Measurements from ENCODE around the gene GPR35. TPM values are rescaled to one million over a fixed set of nuclear protein-coding genes. Genes with fewer than 3 reads are reported as not detected.

GPR35 gene
- total RNA-seq, 2 experiments from 2014 or later, result 3.6 to 4.1 TPM

DNA sequence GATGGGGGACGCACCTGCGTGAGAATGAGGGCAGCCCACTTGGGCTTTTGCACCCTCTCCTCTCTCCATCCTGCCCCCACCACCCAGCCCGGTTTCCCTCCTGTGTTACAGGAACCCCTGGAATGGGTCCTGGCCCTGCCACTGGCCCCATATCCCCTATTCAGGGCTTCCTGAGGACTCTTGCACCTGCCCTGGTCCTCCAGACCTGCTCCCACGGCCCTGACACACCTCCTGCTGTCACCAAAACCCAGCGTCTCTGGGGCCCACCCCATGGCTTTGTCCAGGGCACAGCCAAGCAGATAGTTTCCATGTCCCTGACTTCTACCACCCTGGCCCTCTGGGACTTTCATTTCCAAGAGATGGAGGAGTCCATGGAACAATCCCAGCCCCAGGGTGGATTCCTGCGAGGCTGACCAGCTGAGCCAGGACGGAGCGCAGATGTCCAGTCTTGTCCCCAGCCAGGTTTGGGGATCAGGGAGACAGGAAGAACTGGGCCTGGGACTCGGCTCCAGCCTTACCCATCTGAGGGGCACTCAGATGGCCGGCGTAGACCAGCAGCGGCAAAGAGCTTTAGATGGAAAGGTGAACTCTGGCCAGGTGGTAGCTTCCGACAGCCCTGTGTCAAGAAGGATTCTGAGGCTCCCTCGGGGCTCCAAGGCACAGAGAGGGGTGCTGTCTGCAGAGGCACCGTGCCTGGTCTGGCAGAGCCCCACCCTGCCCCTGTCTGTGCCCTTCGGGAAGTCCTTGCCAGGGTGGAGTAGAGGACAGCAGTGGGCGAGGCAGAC is 12.0 kb downstream of the GPR35 start:
- H3K9me3 Mint-ChIP-seq (ENCODE audit: low read depth), result peaks cover 14% of the 10 kb centered on the region
- intact Hi-C loops (cut with DNase I, micrococcal nuclease), result no loop called here
- peaks cover 2% of the 10 kb centered on the region for H3K36me3 Mint-ChIP-seq (ENCODE audit: low read depth)
- no peak overlapping the region for H3K27ac Mint-ChIP-seq
- H3K27me3 Mint-ChIP-seq, result no peaks in the 10 kb centered on the region
- no peaks in the 10 kb centered on the region for H3K4me1 Mint-ChIP-seq
- H3K4me3 Mint-ChIP-seq, result no peak overlapping the region
- ATAC-seq (no peak), DNase-seq (no peak)
- ChIA-PET CTCF (no interaction called here), POLR2A (no interaction called here)

DNA sequence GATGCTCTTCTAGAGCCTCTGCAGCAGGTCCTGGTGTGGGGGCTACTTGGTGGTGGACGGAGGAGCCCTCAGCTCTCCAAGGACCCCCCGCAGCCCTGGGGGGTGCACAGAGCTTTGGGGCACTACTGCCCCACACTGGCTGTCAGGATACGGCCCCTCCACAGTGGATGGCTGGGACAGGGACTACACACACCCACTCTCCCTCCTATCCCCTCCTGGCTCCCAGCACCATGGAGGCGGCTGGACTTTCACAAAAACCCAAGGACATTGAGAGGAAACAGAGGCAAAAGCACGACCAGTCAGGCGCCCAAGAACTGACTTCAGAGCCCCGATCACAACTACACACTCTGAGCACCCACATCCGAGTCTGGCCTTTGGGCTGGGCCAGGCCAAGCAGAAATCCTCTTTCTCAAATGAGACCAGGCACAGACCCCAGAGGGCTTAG is 12.6 kb downstream of the GPR35 start:
- no peak for DNase-seq

DNA sequence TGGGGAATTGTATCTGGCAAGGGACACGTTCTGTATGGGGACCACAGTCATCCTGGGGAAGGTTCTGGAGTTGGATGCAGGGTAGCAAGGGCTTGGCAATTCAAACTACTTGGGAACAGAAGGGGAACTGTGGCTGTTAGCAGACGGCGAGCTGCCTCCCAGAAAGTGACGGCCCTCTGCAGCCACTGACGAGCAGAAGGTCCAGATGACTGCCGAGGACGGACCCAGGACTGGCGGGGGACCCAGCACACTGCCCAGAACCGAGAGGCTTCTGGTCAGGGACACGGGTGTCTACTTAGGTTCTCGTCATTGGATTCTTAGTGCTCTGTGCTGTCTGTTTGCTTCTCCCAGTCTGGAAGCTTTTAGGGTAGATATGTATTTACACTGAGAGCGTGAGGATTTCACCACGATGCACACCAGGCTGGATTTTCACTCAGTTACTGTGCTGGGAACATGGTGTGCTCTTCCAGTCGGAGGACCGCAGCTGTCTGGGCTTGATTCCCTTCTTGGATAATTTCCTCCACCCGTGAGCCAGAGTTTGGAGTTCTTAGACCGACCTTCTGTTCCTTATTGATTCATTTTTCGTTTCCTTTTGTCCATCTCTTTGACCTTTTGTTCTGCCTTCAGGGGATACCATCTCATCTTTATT is 13.4 kb downstream of the GPR35 start:
- DNase-seq, result no peak
- Mint-ChIP-seq H3K4me3 (no peak overlapping the region), H3K27me3 (no peaks in the 10 kb centered on the region), H3K9me3 (ENCODE audit: low read depth) (peaks cover 5% of the 10 kb centered on the region), H3K36me3 (ENCODE audit: low read depth) (peaks cover 2% of the 10 kb centered on the region), H3K4me1 (no peaks in the 10 kb centered on the region), H3K27ac (no peak overlapping the region)
- ChIA-PET POLR2A (no interaction called here), CTCF (interaction anchor here (0.5 to 0.6 kb wide), 2 partner anchors 64 to 760 kb away, joined by 3 to 4 read pairs; no protein-coding TSS in a partner anchor)
- intact Hi-C loops (cut with DNase I, micrococcal nuclease), result no loop called here
- no peak for ATAC-seq

More for the DNA sequence above, 12.6 kb downstream of the GPR35 start:
- no peak overlapping the region for H3K4me3 Mint-ChIP-seq
- CTCF ChIA-PET, result interaction anchor here (0.5 kb wide), 1 partner anchor 65 kb away, joined by 4 read pairs; no protein-coding TSS in a partner anchor
- H3K9me3 Mint-ChIP-seq (ENCODE audit: low read depth), result peaks cover 12% of the 10 kb centered on the region
- no peaks in the 10 kb centered on the region for H3K27me3 Mint-ChIP-seq
- intact Hi-C loops (cut with DNase I, micrococcal nuclease), result no loop called here
- POLR2A ChIA-PET, result no interaction called here
- H3K27ac Mint-ChIP-seq, result no peak overlapping the region
- no peaks in the 10 kb centered on the region for H3K4me1 Mint-ChIP-seq
- H3K36me3 Mint-ChIP-seq (ENCODE audit: low read depth), result peaks cover 2% of the 10 kb centered on the region
- ATAC-seq, result no peak

DNA sequence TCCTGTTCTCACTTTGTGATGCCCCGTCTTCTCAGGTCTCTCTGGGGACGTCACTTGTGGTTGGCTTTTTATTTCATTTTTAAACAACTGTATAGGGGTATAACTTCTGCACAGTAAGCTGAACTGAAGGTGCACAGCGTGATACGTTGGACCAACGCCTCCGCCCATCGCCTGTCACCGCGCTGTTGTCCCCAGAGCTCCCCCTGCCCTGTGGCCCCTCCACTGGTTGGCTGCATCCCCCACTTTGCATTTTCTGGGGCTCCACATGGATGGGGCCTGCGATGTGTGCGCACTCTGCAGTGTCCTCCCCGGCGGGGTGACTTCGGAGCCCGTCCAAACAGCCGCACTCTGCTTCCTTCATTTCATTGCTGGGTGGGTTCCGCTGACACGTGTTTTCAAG is 14.3 kb downstream of the GPR35 start:
- no peaks in the 10 kb centered on the region for H3K27me3 Mint-ChIP-seq
- peaks cover 2% of the 10 kb centered on the region for H3K9me3 Mint-ChIP-seq (ENCODE audit: low read depth)
- POLR2A ChIA-PET, result no interaction called here
- no peak for ATAC-seq
- no peak overlapping the region for H3K4me3 Mint-ChIP-seq
- DNase-seq, result no peak
- H3K4me1 Mint-ChIP-seq, result no peaks in the 10 kb centered on the region
- CTCF ChIA-PET, result no interaction called here
- intact Hi-C loops (cut with DNase I, micrococcal nuclease), result no loop called here
- H3K27ac Mint-ChIP-seq, result no peak overlapping the region
- H3K36me3 Mint-ChIP-seq (ENCODE audit: low read depth), result peaks cover under 1% of the 10 kb centered on the region

DNA sequence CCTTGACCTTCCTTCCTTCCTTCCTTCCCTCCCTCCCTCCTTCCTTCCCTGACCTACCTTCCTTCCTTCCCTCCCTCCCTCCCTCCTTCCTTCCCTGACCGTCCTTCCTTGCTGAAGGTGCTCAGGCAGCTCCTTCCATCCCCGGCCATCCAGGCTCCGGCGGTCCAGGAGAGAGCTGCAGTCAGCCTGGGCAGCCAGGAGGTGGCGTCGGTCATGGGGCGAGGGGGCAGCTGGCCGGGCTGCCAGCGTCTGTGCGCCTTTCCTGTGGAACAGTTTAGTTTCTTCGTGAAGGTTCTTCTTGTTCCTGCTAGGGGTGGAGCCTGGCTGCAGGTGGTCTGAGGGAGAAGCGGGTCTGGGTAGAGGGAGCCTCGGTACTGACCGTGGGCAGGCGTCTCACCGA is 15.7 kb downstream of the GPR35 start:
- Mint-ChIP-seq H3K27me3 (no peaks in the 10 kb centered on the region), H3K36me3 (ENCODE audit: low read depth) (no peaks in the 10 kb centered on the region), H3K4me1 (no peaks in the 10 kb centered on the region), H3K4me3 (no peak overlapping the region), H3K27ac (no peak overlapping the region), H3K9me3 (ENCODE audit: low read depth) (no peaks in the 10 kb centered on the region)
- intact Hi-C loops (cut with DNase I, micrococcal nuclease), result no loop called here
- CTCF ChIA-PET, result interaction anchor here (0.7 to 1.1 kb wide), 2 partner anchors 18 to 127 kb away, joined by 3 read pairs; no protein-coding TSS in a partner anchor
- no peak for ATAC-seq
- peak; percentile 50 for DNase-seq
- POLR2A ChIA-PET, result no interaction called here

DNA sequence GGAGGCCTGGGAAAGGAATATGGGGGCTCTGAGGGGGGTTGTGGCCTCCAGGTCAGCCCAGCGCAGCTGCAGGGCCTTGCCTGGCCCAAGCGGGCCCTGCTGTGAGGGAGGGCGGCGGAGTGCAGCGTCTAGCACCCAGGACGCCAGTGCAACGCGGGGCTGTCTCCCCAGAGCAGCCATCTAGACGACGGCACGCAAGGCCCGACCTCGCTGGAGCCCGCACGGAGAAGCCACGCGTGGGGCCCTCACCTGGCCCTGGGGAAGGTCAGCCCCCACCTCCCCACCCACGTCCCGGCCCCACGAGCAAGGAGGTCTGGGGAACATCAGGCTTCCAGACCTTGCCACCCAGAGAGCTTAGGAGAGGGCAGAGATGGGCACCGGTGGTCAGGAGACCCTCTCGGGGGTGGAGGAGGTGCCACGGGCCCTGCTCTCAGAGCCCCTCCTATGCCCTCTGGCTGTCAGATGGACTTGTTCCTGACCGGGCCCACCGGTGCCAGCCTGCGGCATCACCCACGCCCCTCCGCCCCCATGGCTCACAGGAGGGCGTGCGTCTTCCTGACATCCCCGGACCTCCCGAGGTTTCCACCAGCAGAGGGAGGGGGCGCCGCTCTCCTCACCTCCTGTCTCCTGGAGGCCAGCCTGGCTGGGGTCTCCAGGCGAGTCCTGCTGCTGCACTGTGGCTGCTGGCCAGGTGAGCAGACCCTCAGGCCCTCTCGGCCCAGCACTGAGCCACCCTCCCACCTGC is 17.0 kb downstream of the GPR35 start:
- H3K27me3 Mint-ChIP-seq, result no peaks in the 10 kb centered on the region
- H3K4me3 Mint-ChIP-seq, result no peak overlapping the region
- no peak for ATAC-seq
- DNase-seq, result no peak
- H3K9me3 Mint-ChIP-seq (ENCODE audit: low read depth), result no peaks in the 10 kb centered on the region
- intact Hi-C loops (cut with DNase I, micrococcal nuclease), result no loop called here
- no peaks in the 10 kb centered on the region for H3K4me1 Mint-ChIP-seq
- H3K27ac Mint-ChIP-seq, result no peak overlapping the region
- no peaks in the 10 kb centered on the region for H3K36me3 Mint-ChIP-seq (ENCODE audit: low read depth)
- ChIA-PET CTCF (no interaction called here), POLR2A (no interaction called here)

DNA sequence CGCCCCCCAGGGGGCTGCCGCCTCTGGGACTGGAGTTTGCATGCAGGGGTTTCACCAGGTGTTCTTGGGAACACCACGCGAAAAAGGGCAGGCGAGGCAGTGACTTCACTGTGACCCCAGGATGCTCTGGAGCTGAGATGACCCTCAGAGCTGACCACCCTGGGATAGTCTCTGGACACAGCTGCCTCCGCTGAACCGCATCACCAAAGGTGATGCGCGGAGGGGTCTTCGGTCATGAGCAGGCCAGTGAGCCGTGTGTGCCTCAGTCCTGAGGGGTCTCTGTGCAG is 17.5 kb downstream of the GPR35 start:
- H3K27ac Mint-ChIP-seq, result no peak overlapping the region
- no peaks in the 10 kb centered on the region for H3K9me3 Mint-ChIP-seq (ENCODE audit: low read depth)
- intact Hi-C loops (cut with DNase I, micrococcal nuclease), result no loop called here
- no peaks in the 10 kb centered on the region for H3K27me3 Mint-ChIP-seq
- H3K4me1 Mint-ChIP-seq, result no peaks in the 10 kb centered on the region
- no peak for ATAC-seq
- H3K36me3 Mint-ChIP-seq (ENCODE audit: low read depth), result no peaks in the 10 kb centered on the region
- DNase-seq, result no peak
- no peak overlapping the region for H3K4me3 Mint-ChIP-seq
- ChIA-PET CTCF (no interaction called here), POLR2A (no interaction called here)

DNA sequence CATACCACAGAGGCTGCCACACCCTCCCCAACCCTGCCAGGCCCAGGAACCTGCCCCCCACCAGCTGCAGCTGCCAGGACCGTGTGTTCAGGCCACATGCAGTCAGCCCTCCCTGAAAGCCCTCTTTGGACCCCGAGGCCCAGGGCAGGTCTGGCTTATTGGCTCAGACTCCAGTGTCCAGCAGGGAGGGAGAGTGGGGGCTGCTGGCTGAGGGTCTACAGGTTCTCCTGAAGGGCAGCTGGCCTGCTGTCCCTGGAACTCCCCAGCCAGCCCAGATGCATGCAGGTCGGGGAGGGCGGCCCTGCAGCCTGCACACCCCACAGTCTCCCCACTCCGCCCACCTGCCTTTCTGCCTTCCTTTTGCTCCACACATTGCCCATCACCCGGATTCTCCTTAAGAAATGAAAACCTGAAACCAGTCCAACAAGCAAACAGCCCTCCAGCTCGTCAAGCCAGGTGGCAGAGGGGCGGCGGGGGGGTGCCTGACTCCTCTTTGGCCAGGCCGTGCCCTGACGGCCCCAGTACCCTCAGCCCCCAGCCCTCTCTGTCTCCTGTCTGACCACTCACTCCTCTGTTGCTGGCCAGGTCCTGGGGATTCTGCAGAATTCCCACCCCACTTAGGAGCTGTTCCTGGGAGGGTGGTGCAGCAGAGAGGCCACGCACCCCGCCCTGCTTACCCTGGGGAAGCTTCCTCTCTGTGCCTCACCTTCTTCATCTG is 18.0 kb downstream of the GPR35 start:
- Mint-ChIP-seq H3K27ac (no peak overlapping the region), H3K27me3 (no peaks in the 10 kb centered on the region), H3K9me3 (ENCODE audit: low read depth) (no peaks in the 10 kb centered on the region), H3K4me3 (no peak overlapping the region), H3K4me1 (no peaks in the 10 kb centered on the region), H3K36me3 (ENCODE audit: low read depth) (no peaks in the 10 kb centered on the region)
- ATAC-seq (no peak), DNase-seq (no peak)
- ChIA-PET POLR2A (no interaction called here), CTCF (interaction anchor here (0.7 kb wide), 1 partner anchor 198 kb away, joined by 4 read pairs; no protein-coding TSS in a partner anchor)
- intact Hi-C loops (cut with DNase I, micrococcal nuclease), result no loop called here

DNA sequence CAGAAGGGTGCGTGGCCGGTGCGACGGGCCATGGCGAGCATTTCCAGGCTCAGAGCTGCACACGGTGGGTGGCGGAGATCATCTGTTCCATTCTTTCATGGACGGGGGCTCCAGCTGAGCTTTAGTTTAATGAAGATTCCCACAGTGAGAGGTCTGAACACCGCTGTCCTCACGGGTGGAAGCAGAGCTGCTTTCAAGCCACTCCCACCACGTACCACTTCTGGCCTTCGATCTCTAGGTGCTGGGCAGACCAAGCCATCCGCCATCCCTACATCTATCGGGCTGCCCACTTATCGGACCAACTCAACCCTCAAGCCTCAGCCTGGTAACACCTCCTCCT is 18.5 kb downstream of the GPR35 start:
- no peak for DNase-seq
- no peak overlapping the region for H3K27ac Mint-ChIP-seq
- intact Hi-C loops (cut with DNase I, micrococcal nuclease), result no loop called here
- ChIA-PET POLR2A (no interaction called here), CTCF (interaction anchor here (0.7 kb wide), 1 partner anchor 197 kb away, joined by 4 read pairs; no protein-coding TSS in a partner anchor)
- no peak for ATAC-seq
- H3K27me3 Mint-ChIP-seq, result peaks cover 3% of the 10 kb centered on the region
- no peaks in the 10 kb centered on the region for H3K4me1 Mint-ChIP-seq
- H3K4me3 Mint-ChIP-seq, result no peak overlapping the region
- no peaks in the 10 kb centered on the region for H3K36me3 Mint-ChIP-seq (ENCODE audit: low read depth)
- no peaks in the 10 kb centered on the region for H3K9me3 Mint-ChIP-seq (ENCODE audit: low read depth)

DNA sequence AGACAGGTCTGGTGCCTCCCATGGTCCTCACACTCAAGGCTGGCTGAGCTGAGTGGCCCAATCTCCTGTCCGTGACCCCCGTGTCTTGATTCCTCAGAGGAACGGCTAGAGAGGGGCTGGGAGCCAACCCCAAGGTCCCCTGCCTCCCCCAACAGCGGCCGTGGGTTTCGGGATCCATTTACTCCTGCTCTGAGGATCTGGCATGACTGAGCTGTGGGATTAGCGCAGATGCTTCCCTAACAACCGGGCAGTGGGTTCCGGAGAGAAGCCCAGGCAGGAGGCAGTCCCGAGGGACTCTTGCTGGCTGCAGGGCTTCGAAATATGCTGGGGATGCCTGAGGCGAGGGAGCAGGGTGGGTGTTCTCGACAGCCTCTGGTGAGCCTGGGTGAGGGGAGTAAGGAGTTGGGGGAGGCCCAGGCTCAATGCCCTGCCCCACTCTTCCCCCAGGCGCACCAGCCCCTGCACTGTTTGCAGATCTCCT is 18.9 kb downstream of the GPR35 start:
- H3K36me3 Mint-ChIP-seq (ENCODE audit: low read depth), result no peaks in the 10 kb centered on the region
- no peaks in the 10 kb centered on the region for H3K4me1 Mint-ChIP-seq
- intact Hi-C loops (cut with DNase I, micrococcal nuclease), result no loop called here
- ChIA-PET POLR2A (no interaction called here), CTCF (interaction anchor here (0.7 kb wide), 1 partner anchor 197 kb away, joined by 4 read pairs; no protein-coding TSS in a partner anchor)
- ATAC-seq, result no peak
- no peaks in the 10 kb centered on the region for H3K9me3 Mint-ChIP-seq (ENCODE audit: low read depth)
- H3K27ac Mint-ChIP-seq, result no peak overlapping the region
- no peak for DNase-seq
- peaks cover 4% of the 10 kb centered on the region for H3K27me3 Mint-ChIP-seq
- no peak overlapping the region for H3K4me3 Mint-ChIP-seq

DNA sequence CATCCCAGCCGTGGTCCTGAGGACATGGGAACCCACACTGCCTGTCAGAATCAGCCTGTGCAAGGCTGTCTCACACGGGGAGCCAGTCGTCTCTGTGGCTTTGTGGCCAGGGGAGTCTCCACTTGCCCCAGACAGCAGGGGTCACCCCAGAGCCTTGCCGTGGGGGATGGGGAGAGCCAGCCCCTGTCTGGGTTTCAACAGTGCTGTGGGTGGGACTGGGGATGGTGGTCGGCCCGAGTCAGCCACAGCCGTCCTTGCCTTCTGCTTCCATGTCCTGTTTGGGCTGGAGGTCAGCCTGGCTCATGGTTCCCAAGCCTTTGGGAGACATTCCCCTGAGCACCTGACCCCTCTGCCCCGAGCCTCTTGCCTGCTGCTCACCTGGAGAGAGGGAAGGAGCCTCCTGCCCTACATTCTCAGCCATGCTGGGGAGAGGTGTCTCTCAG is 19.6 kb downstream of the GPR35 start:
- Mint-ChIP-seq H3K4me1 (no peaks in the 10 kb centered on the region), H3K27me3 (peaks cover 4% of the 10 kb centered on the region), H3K4me3 (no peak overlapping the region), H3K9me3 (ENCODE audit: low read depth) (no peaks in the 10 kb centered on the region), H3K36me3 (ENCODE audit: low read depth) (no peaks in the 10 kb centered on the region), H3K27ac (no peak overlapping the region)
- ChIA-PET POLR2A (no interaction called here), CTCF (no interaction called here)
- no peak for DNase-seq
- intact Hi-C loops (cut with DNase I, micrococcal nuclease), result no loop called here
- no peak for ATAC-seq
